Central memory CD8-positive, alpha-beta T cell (primary cell): ENCODE results near the gene USP30.

ENCODE experiments used
- ATAC-seq: fragments of 150-1000 bp; cut with Tn5 transposase; replicated peaks from 2 replicates; pipeline ENCODE4 v1.10.0; 2022; ENCODE audit warnings: mild to moderate bottlenecking, moderate FRiP score, moderate number of reproducible peaks; ENCODE audit not compliant: poor library complexity, severe bottlenecking; ENCODE audit errors: extremely low read depth
- DNase-seq, 2 donors: peaks; one replicate each; pipeline ENCODE4 v3.0.0; 2021; ENCODE audit warnings: low spot score in 2 of 2
- H3K27ac Mint-ChIP-seq: one replicate; pipeline ENCODE4 v1.8.0; 2022; ENCODE audit warnings: low read depth, mild to moderate bottlenecking, moderate library complexity, mixed read lengths
- H3K27me3 Mint-ChIP-seq: one replicate; pipeline ENCODE4 v1.8.0; 2022; ENCODE audit warnings: mixed read lengths
- H3K36me3 Mint-ChIP-seq: one replicate; pipeline ENCODE4 v1.8.0; 2022; ENCODE audit warnings: mild to moderate bottlenecking, moderate library complexity, mixed read lengths; ENCODE audit not compliant: insufficient read depth
- H3K4me1 Mint-ChIP-seq: one replicate; pipeline ENCODE4 v1.8.0; 2022; ENCODE audit warnings: mixed read lengths
- H3K4me3 Mint-ChIP-seq: one replicate; pipeline ENCODE4 v1.8.0; 2022; ENCODE audit warnings: mild to moderate bottlenecking, moderate library complexity, mixed read lengths
- H3K9me3 Mint-ChIP-seq: one replicate; pipeline ENCODE4 v1.8.0; 2022; ENCODE audit warnings: mixed read lengths

Gene USP30

DNA sequence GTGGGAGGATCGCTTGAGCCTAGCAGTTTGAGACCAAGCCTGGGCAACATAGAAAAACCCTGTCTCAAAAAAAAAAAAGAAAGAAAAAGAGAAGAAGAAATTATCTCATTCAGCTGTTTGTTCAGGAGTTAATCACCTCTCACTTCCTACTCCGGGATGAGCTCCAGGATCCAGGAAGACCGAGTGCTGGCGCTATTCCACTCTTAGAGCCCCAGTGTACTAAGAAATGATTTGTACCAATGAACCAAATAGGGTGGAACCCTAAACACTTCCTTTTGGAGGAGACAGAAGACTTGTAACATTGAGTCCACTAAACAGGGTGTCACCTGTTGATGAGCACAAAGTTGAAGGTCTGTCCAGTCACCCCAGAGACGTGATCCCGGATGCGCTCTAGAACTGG lies 37.3 kb downstream of the USP30 start:
- no peak overlapping the region for H3K27ac Mint-ChIP-seq
- H3K4me1 Mint-ChIP-seq = peaks cover 26% of the 10 kb centered on the region
- no peaks in the 10 kb centered on the region for H3K27me3 Mint-ChIP-seq
- DNase-seq (no peak), ATAC-seq (no peak)
- H3K36me3 Mint-ChIP-seq = peaks cover 25% of the 10 kb centered on the region
- no peak overlapping the region for H3K4me3 Mint-ChIP-seq
- H3K9me3 Mint-ChIP-seq = no peaks in the 10 kb centered on the region

DNA sequence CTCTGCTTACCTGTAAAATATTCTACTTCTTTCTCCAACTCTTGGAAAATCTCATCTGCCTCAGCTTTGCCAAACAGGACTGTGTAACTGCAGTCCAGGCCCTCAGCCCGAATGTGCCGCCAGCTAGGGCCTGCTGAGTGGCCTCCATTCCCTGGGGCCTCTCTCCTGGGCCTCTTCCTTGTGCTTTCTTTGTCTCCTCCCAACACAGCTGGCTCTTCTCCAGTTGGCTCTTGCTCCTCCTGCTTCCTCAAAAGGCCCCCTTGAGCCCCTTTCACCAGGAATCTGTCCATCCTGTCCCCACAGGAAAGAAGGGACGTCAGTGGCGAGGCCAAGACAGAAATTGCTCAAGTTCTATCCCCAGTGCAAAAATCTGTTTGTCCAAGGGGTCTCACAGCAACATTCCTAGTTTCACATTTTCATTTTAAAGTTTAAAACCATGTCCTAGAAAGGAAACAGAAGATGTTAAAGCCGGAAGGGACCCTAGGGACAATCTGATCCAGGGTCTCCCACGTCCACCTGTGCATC lies 40.2 kb downstream of the USP30 start:
- ATAC-seq (no peak), DNase-seq (no peak)
- peak overlapping the region; percentile 87 for H3K27ac Mint-ChIP-seq
- no peaks in the 10 kb centered on the region for H3K9me3 Mint-ChIP-seq
- H3K4me1 Mint-ChIP-seq = peaks cover 26% of the 10 kb centered on the region
- no peaks in the 10 kb centered on the region for H3K27me3 Mint-ChIP-seq
- peak overlapping the region; percentile 81 for H3K4me3 Mint-ChIP-seq
- H3K36me3 Mint-ChIP-seq = peaks cover 17% of the 10 kb centered on the region

DNA sequence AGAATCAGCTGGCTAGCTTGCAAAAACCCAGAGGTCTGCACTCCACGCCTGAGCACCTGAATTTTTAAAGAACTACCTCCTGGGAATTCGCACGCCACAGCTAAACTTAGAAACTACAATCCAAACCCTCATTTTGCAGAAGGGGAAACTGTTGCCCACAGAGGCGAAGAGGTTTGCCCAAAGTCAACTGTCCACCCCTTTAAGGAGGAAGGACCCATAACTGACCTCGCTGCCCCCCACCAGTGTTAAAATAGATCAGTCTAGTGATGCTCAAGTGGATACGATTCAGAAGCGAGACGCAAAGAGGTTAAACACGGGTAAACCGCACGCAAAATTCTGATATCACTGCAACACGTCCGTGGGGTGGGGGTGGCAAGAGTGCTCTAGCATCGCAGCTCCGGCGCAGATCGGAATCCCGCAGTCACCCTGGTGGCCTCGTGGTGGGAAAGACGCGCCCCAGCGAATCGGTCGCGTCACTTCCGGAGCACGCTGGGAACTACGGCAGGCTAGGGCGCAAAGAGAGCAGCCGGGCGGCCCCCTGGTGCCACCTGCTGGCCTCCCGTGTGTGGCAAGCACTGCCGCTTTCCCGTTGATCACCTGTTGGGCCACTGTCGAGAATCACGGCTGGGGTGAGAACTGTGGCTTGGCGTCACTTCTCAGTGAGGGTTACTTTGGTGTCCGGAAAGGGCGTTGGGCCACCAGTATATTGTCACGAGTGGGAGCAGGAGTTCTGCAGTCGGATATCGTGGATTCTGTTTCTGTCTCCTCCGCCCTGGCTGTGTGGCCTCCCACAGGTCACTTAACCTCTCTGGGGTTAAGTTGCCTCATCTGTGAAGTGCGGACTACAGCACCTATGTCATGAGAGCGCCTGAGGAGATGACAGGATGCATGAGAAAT lies 40.9 kb downstream of the USP30 start, which contains the start of gene ALKBH2:
Gene ALKBH2 (minus strand): TSS at position 451 of the 897 bp plus-strand sequence. CDS start 686 bp downstream, outside the sequence.
- ATAC-seq = peak; percentile 90
- Mint-ChIP-seq H3K36me3 (peaks cover 22% of the 10 kb centered on the region), H3K27ac (peak within 1 kb of the TSS; percentile 87), H3K4me3 (peak within 1 kb of the TSS; percentile 81), H3K4me1 (peaks cover 33% of the 10 kb centered on the region), H3K9me3 (no peaks in the 10 kb centered on the region), H3K27me3 (no peaks in the 10 kb centered on the region)
- DNase-seq = peak; percentile 88 to 93

DNA sequence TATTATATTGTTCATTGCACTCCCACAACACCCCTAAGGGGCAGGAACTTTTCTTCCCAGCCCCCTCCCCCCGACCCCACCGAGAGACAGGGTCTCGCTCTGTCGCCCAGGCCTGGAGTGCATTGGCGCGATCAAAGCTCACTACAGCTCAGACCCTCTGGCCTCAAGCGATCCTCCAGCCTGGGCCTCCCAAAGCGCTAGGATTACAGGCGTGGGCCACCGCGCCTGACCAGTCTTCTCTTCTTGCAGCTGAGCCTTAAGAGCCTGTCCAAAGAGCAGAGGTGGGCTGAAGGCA lies 44.7 kb downstream of the USP30 start:
- DNase-seq (no peak), ATAC-seq (no peak)
- Mint-ChIP-seq H3K27ac (no peak overlapping the region), H3K36me3 (peaks cover 19% of the 10 kb centered on the region), H3K9me3 (no peaks in the 10 kb centered on the region), H3K4me1 (peaks cover 58% of the 10 kb centered on the region), H3K4me3 (peak overlapping the region; percentile 84), H3K27me3 (no peaks in the 10 kb centered on the region)

DNA sequence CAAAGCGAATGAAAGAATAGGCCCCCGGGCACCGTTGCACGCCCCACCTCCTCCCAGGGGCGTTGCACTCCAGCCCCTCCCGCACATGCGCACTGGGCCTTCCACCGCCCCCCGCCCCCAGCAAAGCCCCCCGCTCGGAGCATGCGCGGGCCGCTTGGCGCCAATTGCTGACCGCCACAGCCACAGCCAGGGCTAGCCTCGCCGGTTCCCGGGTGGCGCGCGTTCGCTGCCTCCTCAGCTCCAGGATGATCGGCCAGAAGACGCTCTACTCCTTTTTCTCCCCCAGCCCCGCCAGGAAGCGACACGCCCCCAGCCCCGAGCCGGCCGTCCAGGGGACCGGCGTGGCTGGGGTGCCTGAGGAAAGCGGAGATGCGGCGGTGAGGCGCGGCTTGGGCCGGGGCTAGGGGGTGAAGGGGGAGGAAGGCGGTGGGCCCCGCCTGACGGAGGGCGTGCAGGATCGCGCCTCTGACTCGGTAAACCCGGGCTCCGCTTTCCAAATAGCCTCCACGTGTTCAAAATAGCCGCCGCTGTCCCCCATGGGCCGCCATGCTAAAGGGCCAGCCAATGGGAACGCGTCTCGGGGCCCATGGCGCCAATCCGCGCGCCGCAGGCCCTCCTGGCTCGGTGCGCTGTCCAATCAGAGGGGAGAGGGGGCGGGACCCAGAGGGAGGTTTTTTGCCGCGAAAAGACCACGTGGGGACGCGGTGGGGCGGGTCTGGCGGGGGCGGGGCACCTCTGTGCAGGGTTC lies 45.2 kb downstream of the USP30 start, which contains the start of gene UNG:
Gene UNG (plus strand): TSS at position 163 of the 748 bp plus-strand sequence. CDS start 83 bp downstream, at position 246.
- Mint-ChIP-seq H3K9me3 (no peaks in the 10 kb centered on the region), H3K27ac (peak within 1 kb of the TSS; percentile 61), H3K36me3 (peaks cover 22% of the 10 kb centered on the region), H3K4me1 (peaks cover 53% of the 10 kb centered on the region), H3K4me3 (peak within 1 kb of the TSS; percentile 84), H3K27me3 (no peaks in the 10 kb centered on the region)
- peak; percentile 92 to 93 for DNase-seq
- peak; percentile 83 for ATAC-seq

DNA sequence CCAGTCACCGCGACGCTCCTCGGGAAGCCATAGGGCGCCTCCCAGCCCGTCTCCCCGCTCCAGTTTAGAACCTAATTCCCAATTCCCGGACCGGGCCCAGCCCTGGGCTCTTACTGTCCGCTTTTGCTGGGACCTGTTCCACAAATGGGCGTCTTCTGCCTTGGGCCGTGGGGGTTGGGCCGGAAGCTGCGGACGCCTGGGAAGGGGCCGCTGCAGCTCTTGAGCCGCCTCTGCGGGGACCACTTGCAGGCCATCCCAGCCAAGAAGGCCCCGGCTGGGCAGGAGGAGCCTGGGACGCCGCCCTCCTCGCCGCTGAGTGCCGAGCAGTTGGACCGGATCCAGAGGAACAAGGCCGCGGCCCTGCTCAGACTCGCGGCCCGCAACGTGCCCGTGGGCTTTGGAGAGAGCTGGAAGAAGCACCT lies 45.8 kb downstream of the USP30 start:
- Mint-ChIP-seq H3K9me3 (no peaks in the 10 kb centered on the region), H3K27ac (peak overlapping the region; percentile 61), H3K27me3 (no peaks in the 10 kb centered on the region), H3K36me3 (peaks cover 23% of the 10 kb centered on the region), H3K4me1 (peaks cover 47% of the 10 kb centered on the region), H3K4me3 (peak overlapping the region; percentile 84)
- peak in 1 of 2 donors; percentile 21 for DNase-seq
- ATAC-seq = peak; percentile 16

DNA sequence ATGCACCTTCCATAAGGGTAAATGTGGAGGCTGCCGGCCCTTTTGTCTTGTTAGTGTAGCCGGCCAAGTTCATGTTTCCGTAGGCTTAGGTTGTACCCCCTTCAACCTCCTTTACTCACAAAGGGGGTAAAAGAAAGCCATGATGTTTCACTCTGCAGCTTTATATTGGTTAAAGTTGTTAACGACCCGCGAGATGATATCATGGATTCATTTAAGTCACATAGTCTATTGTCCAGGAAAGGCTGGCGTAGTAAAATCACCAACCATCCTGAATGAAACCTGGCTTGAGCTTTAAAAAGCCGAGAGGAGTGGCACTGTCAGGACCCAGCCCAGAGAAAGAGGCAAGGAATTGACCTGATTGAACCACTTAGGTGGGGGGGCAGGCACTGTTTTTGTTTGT lies 46.3 kb downstream of the USP30 start:
- no peaks in the 10 kb centered on the region for H3K9me3 Mint-ChIP-seq
- ATAC-seq (no peak), DNase-seq (no peak)
- peaks cover 19% of the 10 kb centered on the region for H3K36me3 Mint-ChIP-seq
- H3K4me3 Mint-ChIP-seq = peak overlapping the region; percentile 84
- H3K4me1 Mint-ChIP-seq = peaks cover 42% of the 10 kb centered on the region
- H3K27ac Mint-ChIP-seq = peak overlapping the region; percentile 61
- no peaks in the 10 kb centered on the region for H3K27me3 Mint-ChIP-seq

DNA sequence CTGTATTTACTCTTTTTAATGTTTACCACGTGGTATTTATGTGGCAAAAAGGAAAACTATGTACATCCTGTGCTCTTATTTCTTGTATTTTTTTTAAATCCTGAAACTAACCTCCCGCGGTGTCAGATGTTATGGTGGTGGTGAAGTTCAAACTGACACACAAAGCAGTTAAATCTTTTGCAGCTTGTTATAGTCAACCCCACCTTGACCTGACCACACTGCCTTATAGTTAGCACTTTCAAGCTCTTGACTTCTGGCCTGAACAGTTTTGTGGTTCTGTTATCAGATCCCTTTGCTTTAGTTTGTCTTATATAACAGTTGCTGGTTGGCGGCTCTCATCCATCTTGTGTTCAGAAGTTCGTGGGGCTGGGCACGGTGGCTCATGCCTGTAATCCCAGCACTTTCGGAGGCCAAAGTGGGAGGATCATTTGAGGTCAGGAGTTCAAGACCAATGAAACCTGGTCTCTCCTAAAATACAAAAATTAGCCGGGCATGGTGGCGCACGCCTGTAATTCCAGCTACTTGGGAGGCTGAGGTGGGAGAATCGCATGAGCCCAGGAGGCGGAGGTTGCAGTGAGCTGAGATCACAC lies 47.1 kb downstream of the USP30 start:
- peaks cover 23% of the 10 kb centered on the region for H3K36me3 Mint-ChIP-seq
- ATAC-seq = no peak
- peaks cover 33% of the 10 kb centered on the region for H3K4me1 Mint-ChIP-seq
- H3K27ac Mint-ChIP-seq = peak overlapping the region; percentile 61
- no peaks in the 10 kb centered on the region for H3K9me3 Mint-ChIP-seq
- peak overlapping the region; percentile 84 for H3K4me3 Mint-ChIP-seq
- no peak for DNase-seq
- no peaks in the 10 kb centered on the region for H3K27me3 Mint-ChIP-seq

DNA sequence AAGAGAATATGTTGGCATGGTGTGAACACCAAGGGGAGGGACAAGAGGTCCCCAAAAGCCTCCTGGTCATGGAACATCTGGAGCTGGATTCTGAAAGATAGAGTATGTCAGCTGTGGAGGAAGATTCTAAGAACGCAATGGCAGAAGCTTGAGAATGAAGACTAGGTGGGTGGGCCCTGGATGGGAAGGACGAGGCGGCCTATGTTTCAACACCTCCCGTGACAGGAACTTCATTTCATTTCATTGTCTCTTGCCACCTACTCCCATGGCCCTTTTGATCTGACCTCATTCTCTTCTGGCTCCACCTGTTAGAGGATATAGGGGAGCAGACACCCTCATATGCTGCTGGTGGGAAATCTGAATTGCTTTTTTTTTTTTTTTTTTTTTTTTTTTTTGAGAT lies 48.4 kb downstream of the USP30 start:
- no peaks in the 10 kb centered on the region for H3K27me3 Mint-ChIP-seq
- DNase-seq (no peak), ATAC-seq (no peak)
- no peak overlapping the region for H3K27ac Mint-ChIP-seq
- no peaks in the 10 kb centered on the region for H3K9me3 Mint-ChIP-seq
- H3K36me3 Mint-ChIP-seq = peaks cover 30% of the 10 kb centered on the region
- H3K4me1 Mint-ChIP-seq = peaks cover 33% of the 10 kb centered on the region
- H3K4me3 Mint-ChIP-seq = no peak overlapping the region

DNA sequence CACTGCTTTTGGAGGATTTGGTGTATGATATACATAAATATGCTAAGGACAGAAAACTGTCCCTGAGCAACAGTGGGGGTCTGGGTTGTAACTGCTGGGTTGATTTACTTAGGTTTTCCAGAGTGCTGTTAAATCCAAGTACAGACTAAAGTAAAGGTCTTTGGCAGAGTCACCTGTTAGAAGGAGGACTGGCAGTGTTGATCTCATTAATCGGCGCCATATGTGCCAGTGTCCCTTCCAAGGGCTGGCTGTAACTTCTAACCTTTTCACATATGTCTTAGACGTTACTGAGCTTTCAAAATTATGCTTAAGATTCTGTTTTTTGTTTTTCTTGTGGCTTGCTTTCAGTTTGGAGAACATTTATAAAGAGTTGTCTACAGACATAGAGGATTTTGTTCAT lies 50.1 kb downstream of the USP30 start:
- H3K36me3 Mint-ChIP-seq = peaks cover 36% of the 10 kb centered on the region
- no peaks in the 10 kb centered on the region for H3K27me3 Mint-ChIP-seq
- DNase-seq (no peak), ATAC-seq (no peak)
- H3K4me3 Mint-ChIP-seq = no peak overlapping the region
- no peaks in the 10 kb centered on the region for H3K9me3 Mint-ChIP-seq
- H3K4me1 Mint-ChIP-seq = peaks cover 33% of the 10 kb centered on the region
- H3K27ac Mint-ChIP-seq = no peak overlapping the region

DNA sequence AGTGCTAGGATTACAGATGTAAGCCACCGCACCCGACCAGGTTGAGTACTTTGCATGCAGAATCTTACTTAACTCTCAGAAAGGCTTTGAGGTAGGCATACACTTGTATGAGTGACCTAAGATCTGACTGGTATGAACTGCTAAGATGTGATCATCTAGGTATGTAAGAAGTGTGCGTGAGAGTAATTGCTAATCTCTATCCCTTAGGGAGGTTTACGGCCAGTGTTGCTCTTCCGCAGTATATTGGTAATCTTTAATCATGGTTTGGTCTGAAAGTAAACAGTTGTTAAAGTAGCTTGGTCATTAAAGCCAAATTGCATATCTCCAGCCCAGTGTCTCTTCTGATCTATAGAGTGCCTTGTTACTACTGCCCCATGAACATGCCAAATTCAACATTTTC lies 52.8 kb downstream of the USP30 start:
- peaks cover 7% of the 10 kb centered on the region for H3K4me1 Mint-ChIP-seq
- DNase-seq (no peak), ATAC-seq (no peak)
- H3K4me3 Mint-ChIP-seq = no peak overlapping the region
- H3K27ac Mint-ChIP-seq = no peak overlapping the region
- no peaks in the 10 kb centered on the region for H3K9me3 Mint-ChIP-seq
- no peaks in the 10 kb centered on the region for H3K27me3 Mint-ChIP-seq
- peaks cover 36% of the 10 kb centered on the region for H3K36me3 Mint-ChIP-seq

DNA sequence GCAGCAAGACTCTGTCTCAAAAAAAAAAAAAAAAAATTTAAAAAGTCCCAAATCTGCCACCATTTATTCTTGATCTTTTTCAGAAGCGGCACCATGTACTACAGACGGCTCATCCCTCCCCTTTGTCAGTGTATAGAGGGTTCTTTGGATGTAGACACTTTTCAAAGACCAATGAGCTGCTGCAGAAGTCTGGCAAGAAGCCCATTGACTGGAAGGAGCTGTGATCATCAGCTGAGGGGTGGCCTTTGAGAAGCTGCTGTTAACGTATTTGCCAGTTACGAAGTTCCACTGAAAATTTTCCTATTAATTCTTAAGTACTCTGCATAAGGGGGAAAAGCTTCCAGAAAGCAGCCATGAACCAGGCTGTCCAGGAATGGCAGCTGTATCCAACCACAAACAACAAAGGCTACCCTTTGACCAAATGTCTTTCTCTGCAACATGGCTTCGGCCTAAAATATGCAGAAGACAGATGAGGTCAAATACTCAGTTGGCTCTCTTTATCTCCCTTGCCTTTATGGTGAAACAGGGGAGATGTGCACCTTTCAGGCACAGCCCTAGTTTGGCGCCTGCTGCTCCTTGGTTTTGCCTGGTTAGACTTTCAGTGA lies 57.5 kb downstream of the USP30 start:
- ATAC-seq (no peak), DNase-seq (no peak)
- Mint-ChIP-seq H3K27ac (peak overlapping the region; percentile 44), H3K4me3 (no peak overlapping the region), H3K27me3 (no peaks in the 10 kb centered on the region), H3K9me3 (no peaks in the 10 kb centered on the region), H3K4me1 (peaks cover 10% of the 10 kb centered on the region), H3K36me3 (peaks cover 25% of the 10 kb centered on the region)
